G401.6 (cell line): Measurements from ENCODE around the gene MCAT.
"Not testable (repeated sequence)": the region's sequence is repeated elsewhere in the genome, so short reads cannot be mapped to it uniquely, and the experiment has no call there.

ENCODE experiments used
- FAIRE-seq: peaks from 2 replicates; lab custom pipeline; 2012; peaks lifted over from hg19 to GRCh38; lab: Jason Lieb, UNC

Gene MCAT

GRCh38 chr22:43153899-43154298, 10.7 kb upstream of the MCAT start:
- FAIRE-seq = no peak

GRCh38 chr22:43152357-43153071, 9.3 kb upstream of the MCAT start:
- FAIRE-seq = no peak

DNA sequence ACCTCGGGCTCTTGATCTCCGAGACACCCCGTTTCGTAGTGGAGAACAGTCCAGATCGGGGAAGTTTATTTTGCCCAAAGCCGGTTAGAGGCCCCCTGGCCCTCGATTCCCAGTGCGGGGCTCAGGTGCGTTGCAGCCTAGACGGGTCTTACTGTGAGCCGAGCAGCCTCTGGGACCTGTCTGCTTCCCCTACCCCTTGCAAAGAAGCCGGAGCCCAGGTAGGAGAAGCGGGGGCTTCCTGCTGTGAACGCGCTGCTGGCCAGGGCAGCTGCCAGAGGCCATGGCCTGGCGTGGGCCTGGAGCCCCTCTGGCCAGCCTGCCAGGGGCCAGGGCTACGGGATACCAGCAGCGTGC, 8.8 kb upstream of the MCAT start:
- no peak for FAIRE-seq

DNA sequence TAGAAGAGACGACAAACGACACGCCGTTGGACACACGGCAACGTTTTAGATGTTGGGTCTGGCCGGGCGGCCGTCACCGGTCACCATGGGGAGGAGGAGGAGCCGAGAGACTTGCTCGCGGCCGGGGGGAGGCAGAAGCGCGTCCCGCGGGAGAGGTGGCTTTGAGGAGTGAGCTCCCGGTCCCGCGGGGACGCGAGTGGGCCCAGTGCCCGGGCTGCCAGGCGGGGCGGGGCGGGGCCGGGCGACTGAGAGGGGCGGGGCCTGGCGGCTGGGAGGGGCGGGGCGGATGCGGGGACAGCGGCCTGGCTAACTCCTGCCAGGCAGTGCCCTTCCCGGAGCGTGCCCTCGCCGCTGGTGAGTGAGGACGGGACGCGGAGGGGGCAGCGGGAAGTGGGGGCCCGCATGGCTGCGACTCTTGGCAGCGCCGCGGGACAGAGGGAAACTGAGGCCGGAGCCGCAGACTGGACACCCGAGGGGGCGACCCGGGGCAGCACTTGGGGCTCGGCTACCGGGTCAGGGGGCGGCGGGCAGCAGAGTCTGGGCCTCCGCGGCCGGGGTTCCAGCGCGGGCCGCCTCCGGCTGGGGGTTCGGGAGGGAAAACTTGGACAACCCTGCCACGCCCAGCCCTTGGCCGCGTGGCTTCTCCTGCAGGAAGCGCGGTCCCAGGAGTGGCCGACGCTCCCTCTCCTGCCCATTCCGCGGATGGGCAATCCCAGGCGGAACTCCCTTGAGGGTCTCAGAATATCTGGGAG, 8.2 kb upstream of the MCAT start, which contains the start of gene TSPO:
Gene TSPO (plus strand): TSS at position 309 of the 752 bp plus-strand sequence. CDS start 7,680 bp downstream, outside the sequence.
- FAIRE-seq = no peak

- FAIRE-seq = no peak
These were observed 7.6 kb upstream of the MCAT start for GRCh38 chr22:43150731-43151206.

GRCh38 chr22:43148581-43148980, 5.4 kb upstream of the MCAT start:
- FAIRE-seq = no peak

- no peak for FAIRE-seq
These were observed 4.6 kb upstream of the MCAT start for GRCh38 chr22:43147821-43148220.

DNA sequence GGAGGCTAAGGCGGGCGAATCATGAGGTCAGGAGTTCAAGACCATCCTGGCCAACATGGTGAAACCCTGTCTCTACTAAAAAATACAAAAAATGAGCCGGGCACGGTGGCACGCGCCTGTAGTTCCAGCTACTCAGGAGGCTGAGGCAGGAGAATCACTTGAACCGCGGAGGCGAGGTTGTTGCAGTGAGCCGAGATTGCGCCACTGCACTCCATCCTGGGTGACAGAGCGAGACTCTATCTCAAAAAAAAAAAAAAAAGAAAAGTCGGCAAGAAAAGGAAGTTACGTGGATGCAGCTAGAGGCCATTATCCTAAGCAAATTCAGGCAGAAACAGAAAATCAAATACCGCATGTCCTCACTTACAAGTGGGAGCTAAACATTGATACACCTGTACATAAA, 3.1 kb upstream of the MCAT start:
- FAIRE-seq = not testable (repeated sequence)

DNA sequence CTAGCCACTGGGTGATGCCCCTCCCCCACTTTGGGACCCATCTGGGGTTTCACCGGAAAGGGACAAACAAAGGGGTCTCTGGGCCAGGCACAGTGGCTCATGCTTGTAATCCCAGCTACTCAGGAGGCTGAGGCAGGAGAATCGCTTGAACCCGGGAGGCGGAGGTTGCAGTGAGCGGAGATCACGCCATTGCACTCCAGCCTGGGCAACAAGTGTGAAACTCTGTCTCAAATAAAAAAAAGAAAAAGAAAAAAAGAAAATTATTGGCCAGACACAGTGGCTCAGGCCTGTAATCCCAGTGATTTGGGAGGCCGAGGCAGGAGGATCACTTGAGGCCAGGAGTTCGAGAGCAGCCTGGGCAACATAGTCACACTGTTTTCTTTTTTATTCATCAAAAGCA, 2.2 kb upstream of the MCAT start:
- not testable (repeated sequence) for FAIRE-seq

GRCh38 chr22:43144949-43145348, 1.8 kb upstream of the MCAT start:
- no peak for FAIRE-seq

DNA sequence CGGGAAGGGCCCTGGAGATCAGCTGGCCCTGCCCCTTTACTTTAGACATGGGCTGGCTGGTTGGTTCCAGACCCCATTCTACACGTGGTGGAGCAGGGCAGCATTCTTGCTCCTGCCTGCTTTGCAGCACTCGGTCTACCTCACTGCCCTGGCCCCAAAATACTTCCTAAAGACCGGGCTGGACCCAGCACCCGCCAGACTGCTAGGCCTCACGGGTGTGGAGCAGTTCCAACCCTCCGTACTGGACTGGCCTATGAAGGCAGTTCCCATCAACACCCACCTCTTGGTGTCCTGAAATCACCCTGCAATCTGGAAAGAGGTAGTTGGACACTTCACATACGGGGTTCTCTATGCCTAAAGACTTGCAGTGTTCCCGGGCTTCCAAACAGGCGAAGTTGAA, 6.4 kb downstream of the MCAT start:
- FAIRE-seq = no peak

DNA sequence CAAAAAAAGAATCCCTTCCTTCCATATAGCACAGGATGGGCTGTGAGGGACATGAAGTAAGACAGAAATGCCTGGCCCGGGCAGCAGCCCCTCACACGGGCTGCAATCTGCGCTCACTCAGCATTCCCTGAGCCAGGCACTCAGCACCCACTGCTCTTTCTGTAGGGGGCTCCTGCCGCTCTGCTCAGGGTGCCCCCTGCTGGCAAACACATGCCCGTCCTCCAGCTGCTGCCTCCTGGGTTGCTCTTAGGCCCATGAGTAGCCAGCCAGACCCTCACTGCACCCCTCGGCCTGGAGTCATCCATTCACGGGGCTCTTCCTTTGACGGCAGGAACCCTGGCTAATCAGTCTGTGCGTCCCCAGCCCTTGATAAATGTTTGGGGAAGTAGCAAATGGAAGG, 6.9 kb downstream of the MCAT start:
- FAIRE-seq = no peak

DNA sequence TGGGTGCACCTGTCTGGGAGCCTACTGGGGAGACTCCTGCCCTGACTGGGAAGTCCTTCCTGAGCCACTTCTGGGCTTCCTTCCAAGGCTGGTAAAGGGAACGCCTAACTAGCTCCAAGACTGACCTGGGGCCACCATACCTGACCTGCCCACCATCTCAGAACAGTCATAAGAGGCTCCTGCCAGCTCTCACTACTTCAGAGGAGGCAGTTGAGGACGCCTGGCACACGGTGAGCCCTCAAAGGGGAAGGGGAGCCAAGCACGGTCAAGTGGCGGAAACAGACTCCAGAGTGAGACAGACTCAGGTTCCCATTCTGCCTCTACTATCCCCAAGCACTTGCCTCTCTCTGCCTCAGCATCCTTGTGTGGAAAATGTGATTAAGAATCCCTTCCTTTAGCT, 7.6 kb downstream of the MCAT start:
- no peak for FAIRE-seq

- no peak for FAIRE-seq
These were observed 8.6 kb downstream of the MCAT start for GRCh38 chr22:43134553-43134952.

DNA sequence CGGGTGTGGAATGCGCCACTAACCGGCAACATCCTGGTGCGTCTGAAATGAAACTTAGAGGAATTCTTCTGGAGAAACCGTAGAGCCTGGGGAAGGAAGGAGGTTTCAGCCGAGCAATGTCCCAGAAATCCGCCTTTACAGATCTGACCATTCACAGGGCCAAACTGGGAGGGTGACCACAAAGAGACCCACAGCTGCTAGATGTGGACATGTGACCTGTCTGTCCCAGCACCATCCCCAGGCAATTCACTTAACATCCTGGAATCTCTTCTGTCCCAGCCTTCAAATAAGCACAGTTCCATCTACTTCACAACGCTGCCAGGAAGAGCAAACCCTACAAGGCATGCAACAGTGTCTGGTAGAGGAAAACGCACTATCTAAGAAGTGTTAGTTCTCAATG, 9.8 kb downstream of the MCAT start:
- FAIRE-seq = no peak

DNA sequence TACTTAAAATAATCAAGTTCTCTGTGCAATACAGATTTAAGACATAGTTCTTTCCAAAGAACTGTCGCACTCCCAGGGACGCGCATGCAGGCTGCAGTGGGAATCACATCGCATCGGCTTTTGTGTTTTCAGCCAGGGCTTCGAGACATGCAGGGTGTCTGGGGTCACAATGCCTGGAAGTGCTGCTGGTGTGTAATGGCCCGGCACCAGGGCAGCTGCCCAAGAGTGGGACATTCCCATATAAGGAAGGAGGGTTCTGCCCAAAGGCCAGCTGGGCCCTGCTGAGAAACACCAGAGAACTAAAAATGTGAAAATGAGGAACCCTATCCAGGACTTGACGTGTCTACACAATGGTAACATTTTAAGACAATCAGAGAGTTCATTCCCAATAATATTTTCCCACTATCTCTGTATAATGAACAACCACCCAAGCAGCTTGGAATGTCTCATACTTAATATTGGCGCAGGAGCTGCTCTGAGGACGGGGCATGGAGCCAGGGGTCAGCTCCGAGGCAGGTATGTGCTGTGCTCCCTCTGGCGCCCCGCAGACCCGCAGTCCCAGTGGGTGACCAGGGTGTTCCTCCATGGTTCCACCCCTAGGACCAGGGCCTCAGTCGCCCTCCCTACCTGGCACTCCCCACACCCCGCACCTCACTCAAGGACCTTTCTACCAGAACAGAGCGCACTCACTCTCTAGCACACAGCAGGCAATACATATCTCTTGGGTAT, 11.3 kb downstream of the MCAT start:
- no peak for FAIRE-seq

DNA sequence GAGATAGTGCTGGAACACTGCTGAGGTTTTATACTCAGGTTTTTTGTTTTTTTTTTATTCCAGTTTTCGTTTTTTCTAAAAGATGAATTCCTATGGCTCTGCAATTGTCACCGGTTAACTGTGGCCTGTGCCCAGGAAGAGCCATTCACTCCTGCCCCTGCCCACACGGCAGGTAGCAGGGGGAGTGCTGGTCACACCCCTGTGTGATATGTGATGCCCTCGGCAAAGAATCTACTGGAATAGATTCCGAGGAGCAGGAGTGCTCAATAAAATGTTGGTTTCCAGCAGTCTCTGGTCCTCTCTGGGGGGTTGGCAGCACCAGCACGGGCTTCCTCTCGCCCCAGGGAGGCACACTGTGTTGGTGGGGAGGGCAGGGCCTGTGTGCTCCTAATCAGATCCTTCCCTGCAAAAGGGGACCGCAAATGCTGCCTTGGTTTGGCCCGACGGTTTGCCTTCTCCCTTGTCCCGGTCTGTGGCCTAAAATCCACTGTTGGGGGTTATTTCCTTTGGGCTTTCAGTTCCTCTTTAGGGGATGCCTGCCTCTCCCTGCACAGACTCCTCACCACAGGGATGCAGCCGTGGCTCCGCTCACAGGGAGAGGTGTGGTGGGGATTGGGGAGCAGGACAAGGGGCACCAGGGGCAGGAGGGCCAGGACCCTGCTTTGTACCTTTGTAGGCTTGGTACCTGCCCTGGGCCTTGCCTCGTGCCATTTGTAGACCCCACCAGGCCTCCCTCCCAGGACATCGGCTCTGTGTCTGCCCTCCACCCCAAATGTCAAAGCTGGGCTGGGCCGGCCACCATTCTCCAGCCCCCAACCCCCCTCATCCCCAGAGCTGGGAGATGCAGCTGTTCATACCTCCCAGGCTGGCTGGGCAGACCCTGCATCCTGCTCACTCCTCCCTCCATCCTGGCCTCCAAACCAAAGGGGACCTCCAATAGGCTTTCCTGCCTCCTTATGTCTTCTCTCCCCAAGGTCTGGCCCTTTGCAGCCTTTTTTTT, 13.5 kb downstream of the MCAT start:
- FAIRE-seq = no peak

DNA sequence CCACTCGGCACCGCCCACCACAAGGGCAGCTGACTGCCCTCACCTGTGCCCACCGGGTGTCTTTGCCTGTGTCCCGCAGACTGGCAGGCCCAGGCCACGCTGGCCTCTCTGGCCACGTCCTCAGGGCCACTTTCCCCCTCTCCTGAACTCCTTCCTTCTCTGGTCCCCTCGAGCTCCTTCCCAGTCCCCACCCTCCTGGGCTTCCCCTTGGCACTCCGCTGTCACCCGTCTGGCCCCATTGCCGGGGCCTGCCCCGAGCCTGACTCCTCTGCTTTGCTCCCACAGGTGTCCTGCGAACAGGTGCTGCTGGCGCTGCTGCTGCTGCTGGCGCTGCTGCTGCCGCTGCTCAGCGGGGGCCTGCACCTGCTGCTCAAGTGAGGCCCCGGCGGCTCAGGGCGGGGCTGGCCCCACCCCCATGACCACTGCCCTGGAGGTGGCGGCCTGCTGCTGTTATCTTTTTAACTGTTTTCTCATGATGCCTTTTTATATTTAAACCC, 14.2 kb downstream of the MCAT start:
- no peak for FAIRE-seq

GRCh38 chr22:43128116-43128515, 15.1 kb downstream of the MCAT start:
- FAIRE-seq = no peak

- FAIRE-seq = no peak
These were observed 15.9 kb downstream of the MCAT start for GRCh38 chr22:43127166-43127908.
